ENCODE measurements around the gene AAK1. TPM values are rescaled to one million over a fixed set of nuclear protein-coding genes. Genes with fewer than 3 reads are reported as not detected.

Gene AAK1
- polyA plus RNA-seq, 1 donor (not counting 4 experiments of a cell fraction or from before 2014, with no cell fraction given): 12.3 TPM

DNA sequence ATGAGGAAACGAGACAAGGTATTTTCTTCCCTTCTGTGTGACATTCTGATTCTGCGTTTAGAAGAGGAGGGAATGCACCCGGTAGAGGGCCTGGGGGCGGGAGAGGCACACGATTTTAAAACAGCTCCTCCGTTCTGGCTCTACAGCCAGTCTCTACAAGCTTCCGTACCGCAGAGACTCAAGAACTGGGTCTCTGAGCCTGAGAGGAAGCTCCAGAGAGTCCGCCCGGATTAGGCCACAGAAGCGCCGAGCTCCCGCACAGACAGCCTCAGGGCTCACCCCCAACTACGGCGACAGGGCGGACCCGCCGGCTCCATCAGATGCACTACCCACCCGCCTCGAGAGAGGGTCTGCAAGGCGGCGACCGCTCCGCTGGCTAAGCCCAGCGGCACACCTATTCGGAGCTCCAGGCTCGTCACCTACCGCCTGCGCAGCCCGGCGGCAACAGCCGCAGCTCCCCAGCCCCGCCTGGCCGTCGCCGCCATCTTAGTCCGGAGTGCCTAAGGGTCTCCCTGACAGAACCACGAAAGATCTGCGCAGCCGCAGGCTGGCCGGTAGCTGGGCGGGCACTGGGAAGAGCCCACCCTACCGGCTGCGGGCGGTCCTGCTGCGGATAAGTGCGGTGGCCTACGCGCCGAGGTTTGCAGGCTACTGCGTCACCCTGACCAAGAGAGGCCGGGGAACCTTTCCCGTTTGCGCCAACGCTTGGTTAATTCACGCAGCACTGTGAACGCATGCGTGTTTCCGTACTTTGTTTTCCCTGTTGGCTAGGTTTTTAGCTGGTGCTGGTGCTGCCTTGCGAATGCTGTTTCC lies 206.4 kb downstream of the AAK1 start, which contains the start of gene NFU1:
Gene NFU1 (minus strand): TSS at position 498 of the 813 bp plus-strand sequence. CDS start 13 bp downstream, at position 485.
- no peaks in the 10 kb centered on the region for H3K36me3 ChIP-seq (ENCODE audit: control insufficient read depth in 2 of 2, extremely low read depth in 1 of 2, insufficient read depth in 2 of 2, low read length in 2 of 2)
- peaks cover 2% of the 10 kb centered on the region for H3K9me3 ChIP-seq (ENCODE audit: control insufficient read depth, low read depth, low read length)
- FAIRE-seq (no peak), DNase-seq (ENCODE audit: low read depth, low spot score) (peak; percentile 54)
- H4K20me1 ChIP-seq (ENCODE audit: control insufficient read depth, extremely low read depth, insufficient read depth, low read length): no peaks in the 10 kb centered on the region
- H3K9ac ChIP-seq (ENCODE audit: control insufficient read depth, extremely low read depth, insufficient read depth, low read length): peak within 1 kb of the TSS; percentile 84
- peak within 1 kb of the TSS; percentile 85 for H3K4me2 ChIP-seq (ENCODE audit: control insufficient read depth, extremely low read depth, insufficient read depth, low read depth, low read length)
- TF ChIP-seq EZH2 (IDR thresholded peaks at IDR 0.05; ENCODE audit: low read length): no peak
- TF ChIP-seq, protein P1, sequence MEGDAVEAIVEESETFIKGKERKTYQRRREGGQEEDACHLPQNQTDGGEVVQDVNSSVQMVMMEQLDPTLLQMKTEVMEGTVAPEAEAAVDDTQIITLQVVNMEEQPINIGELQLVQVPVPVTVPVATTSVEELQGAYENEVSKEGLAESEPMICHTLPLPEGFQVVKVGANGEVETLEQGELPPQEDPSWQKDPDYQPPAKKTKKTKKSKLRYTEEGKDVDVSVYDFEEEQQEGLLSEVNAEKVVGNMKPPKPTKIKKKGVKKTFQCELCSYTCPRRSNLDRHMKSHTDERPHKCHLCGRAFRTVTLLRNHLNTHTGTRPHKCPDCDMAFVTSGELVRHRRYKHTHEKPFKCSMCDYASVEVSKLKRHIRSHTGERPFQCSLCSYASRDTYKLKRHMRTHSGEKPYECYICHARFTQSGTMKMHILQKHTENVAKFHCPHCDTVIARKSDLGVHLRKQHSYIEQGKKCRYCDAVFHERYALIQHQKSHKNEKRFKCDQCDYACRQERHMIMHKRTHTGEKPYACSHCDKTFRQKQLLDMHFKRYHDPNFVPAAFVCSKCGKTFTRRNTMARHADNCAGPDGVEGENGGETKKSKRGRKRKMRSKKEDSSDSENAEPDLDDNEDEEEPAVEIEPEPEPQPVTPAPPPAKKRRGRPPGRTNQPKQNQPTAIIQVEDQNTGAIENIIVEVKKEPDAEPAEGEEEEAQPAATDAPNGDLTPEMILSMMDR (optimal IDR thresholded peaks at IDR 0.05 in 1 of 3, IDR thresholded peaks at IDR 0.05 in 1 of 3, conservative IDR thresholded peaks at IDR 0.05 in 1 of 3; ENCODE audit: extremely low read depth in 1 of 3, insufficient read depth in 2 of 3, low read length in 3 of 3): peak; percentile 49 to 67 (median 57)
- peak within 1 kb of the TSS; percentile 68 to 97 (median 87) for H3K4me3 ChIP-seq (ENCODE audit: control insufficient read depth in 2 of 3, extremely low read depth in 1 of 3, insufficient read depth in 2 of 3, low read depth in 1 of 3, low read length in 3 of 3)
- H3K27me3 ChIP-seq (ENCODE audit: control insufficient read depth, extremely low read depth, insufficient read depth, low read length): no peaks in the 10 kb centered on the region
- H3K79me2 ChIP-seq (ENCODE audit: control insufficient read depth, insufficient read depth, low read length): peaks cover 20% of the 10 kb centered on the region
- no peaks in the 10 kb centered on the region for H3K9me1 ChIP-seq (ENCODE audit: control insufficient read depth, extremely low read depth, insufficient read depth, low read length)
- peak within 1 kb of the TSS; percentile 94 for H3K27ac ChIP-seq (ENCODE audit: control insufficient read depth, insufficient read depth, low read length)
- dilution Hi-C loops (cut with MboI; ENCODE audit: extremely low pct_ligation_motif_present, low sequenced_read_pairs): no loop called here
- H2AFZ ChIP-seq (ENCODE audit: control insufficient read depth, low read length): peak within 1 kb of the TSS; percentile 99
- H3K4me1 ChIP-seq (ENCODE audit: control insufficient read depth, extremely low read depth, insufficient read depth, low read length): peaks cover 14% of the 10 kb centered on the region

DNA sequence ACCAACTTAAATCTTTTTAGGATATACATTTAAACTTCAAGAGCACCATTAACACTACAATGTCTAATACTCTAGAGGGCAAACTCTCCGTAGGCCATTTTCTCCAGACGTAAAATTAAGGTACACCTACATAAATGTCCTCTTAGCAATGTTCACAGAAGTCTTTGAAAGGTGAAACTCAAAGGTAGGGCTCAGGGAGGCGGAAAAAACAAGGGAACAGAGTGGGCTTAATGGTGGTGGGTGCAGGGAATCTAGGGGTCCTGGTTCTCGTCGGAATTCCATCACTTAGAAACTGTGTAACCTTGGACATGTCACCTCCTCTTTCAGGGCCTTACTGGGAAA lies 207.0 kb downstream of the AAK1 start:
- Histone ChIP-seq H3K4me3 (ENCODE audit: control insufficient read depth in 2 of 3, extremely low read depth in 1 of 3, insufficient read depth in 2 of 3, low read depth in 1 of 3, low read length in 3 of 3) (peak overlapping the region; percentile 68 to 97 (median 87)), H3K9me3 (ENCODE audit: control insufficient read depth, low read depth, low read length) (peaks cover 2% of the 10 kb centered on the region), H3K27me3 (ENCODE audit: control insufficient read depth, extremely low read depth, insufficient read depth, low read length) (no peaks in the 10 kb centered on the region), H3K27ac (ENCODE audit: control insufficient read depth, insufficient read depth, low read length) (peak overlapping the region; percentile 94), H3K36me3 (ENCODE audit: control insufficient read depth in 2 of 2, extremely low read depth in 1 of 2, insufficient read depth in 2 of 2, low read length in 2 of 2) (no peaks in the 10 kb centered on the region), H3K9me1 (ENCODE audit: control insufficient read depth, extremely low read depth, insufficient read depth, low read length) (no peaks in the 10 kb centered on the region), H3K4me2 (ENCODE audit: control insufficient read depth, extremely low read depth, insufficient read depth, low read depth, low read length) (peak overlapping the region; percentile 85), H3K9ac (ENCODE audit: control insufficient read depth, extremely low read depth, insufficient read depth, low read length) (peak overlapping the region; percentile 84), H2AFZ (ENCODE audit: control insufficient read depth, low read length) (peak overlapping the region; percentile 99), H3K4me1 (ENCODE audit: control insufficient read depth, extremely low read depth, insufficient read depth, low read length) (peaks cover 14% of the 10 kb centered on the region), H4K20me1 (ENCODE audit: control insufficient read depth, extremely low read depth, insufficient read depth, low read length) (no peaks in the 10 kb centered on the region), H3K79me2 (ENCODE audit: control insufficient read depth, insufficient read depth, low read length) (peaks cover 20% of the 10 kb centered on the region)
- dilution Hi-C loops (cut with MboI; ENCODE audit: extremely low pct_ligation_motif_present, low sequenced_read_pairs): no loop called here
- no peak for DNase-seq (ENCODE audit: low read depth, low spot score)
- no peak for FAIRE-seq
- no peak for TF ChIP-seq EZH2 (IDR thresholded peaks at IDR 0.05; ENCODE audit: low read length)
- TF ChIP-seq, protein P1 (optimal IDR thresholded peaks at IDR 0.05 in 1 of 3, IDR thresholded peaks at IDR 0.05 in 1 of 3, conservative IDR thresholded peaks at IDR 0.05 in 1 of 3; ENCODE audit: extremely low read depth in 1 of 3, insufficient read depth in 2 of 3, low read length in 3 of 3): no peak

Measured in keratinocyte (primary cell).